ENCODE measurements around the gene ABRACL.

DNA sequence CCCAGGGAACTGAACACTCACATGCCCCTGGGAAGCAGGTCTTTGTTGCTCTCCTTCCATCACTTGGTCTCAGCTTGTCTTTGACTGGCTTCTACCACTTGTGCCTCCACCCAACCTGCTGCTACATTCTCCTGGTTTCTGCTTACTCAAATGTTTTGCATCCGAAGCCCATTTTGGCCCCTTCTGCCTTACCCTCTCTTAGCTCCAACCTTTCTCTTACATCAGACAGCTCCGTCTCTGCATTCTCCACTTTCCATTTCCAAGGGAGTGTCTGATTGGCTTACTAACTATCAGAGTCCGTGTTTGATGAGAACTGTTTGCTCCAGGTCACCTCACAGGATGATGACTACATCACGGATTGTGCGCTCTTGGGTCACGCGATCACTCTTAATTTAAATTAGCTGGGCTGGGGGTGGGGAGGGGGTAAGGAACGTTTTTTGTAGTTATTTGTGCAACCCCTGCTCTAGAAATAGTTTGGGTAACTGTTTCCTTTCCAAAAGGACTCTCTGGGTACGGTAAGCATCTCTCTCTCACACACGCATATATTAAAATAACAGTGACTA, 844 bp upstream of the ABRACL start:
- TF ChIP-seq POLR2AphosphoS5 (IDR thresholded peaks at IDR 0.05; ENCODE audit: low read depth, low read length) (0 out of 2 replicates have a peak, but pooled peaks have one; percentile 32), CTCF (IDR thresholded peaks at IDR 0.05; ENCODE audit: control extremely low read depth in 1 of 3, insufficient read depth in 1 of 3, low read depth in 1 of 3, low read length in 3 of 3) (no peak), USF2 (IDR thresholded peaks at IDR 0.05; ENCODE audit: low read length) (no peak), CREB1 (IDR thresholded peaks at IDR 0.05) (peak; percentile 73), EGR1 (IDR thresholded peaks at IDR 0.05; ENCODE audit: borderline replicate concordance, low read depth, low read length) (no peak), POLR2A (IDR thresholded peaks at IDR 0.05; ENCODE audit: control extremely low read depth in 1 of 2, low read depth in 2 of 2, low read length in 2 of 2) (peak in 1 of 2 experiments; percentile 80; a peak in 2 of 3 replicates), RBBP5 (IDR thresholded peaks at IDR 0.05; ENCODE audit: borderline replicate concordance, low read depth, low read length) (no peak), MAX (IDR thresholded peaks at IDR 0.05) (no peak), EZH2 (IDR thresholded peaks at IDR 0.05; ENCODE audit: low read depth, low read length, severe bottlenecking) (no peak)
